ENCODE results near the gene ATP1B2.

ATP1B2 gene

GRCh38 chr17:7686222-7687071 is 35.7 kb downstream of the ATP1B2 start:
- DNase-seq: peak; percentile 98

- peak; percentile 98 for DNase-seq
These were observed 36.6 kb downstream of the ATP1B2 start, which contains the start of gene TP53 for GRCh38 chr17:7687072-7687907. TSS of gene TP53 (minus strand) at chr17:7687490. CDS start at chr17:7676594, 10,896 bp downstream.

- peak; percentile 99 for DNase-seq
These were observed 37.4 kb downstream of the ATP1B2 start, which contains the start of gene WRAP53 for GRCh38 chr17:7687908-7688807. TSS of gene WRAP53 (plus strand) at chr17:7688477. CDS start at chr17:7688649, 172 bp downstream.

GRCh38 chr17:7688808-7689316 is 38.1 kb downstream of the ATP1B2 start:
- peak; percentile 50 for DNase-seq

GRCh38 chr17:7695586-7695985 is 44.9 kb downstream of the ATP1B2 start:
- no peak for DNase-seq

- no peak for DNase-seq
These were observed 47.3 kb downstream of the ATP1B2 start for GRCh38 chr17:7697828-7698588.

- peak; percentile 57 for DNase-seq
These were observed 49.8 kb downstream of the ATP1B2 start for GRCh38 chr17:7700510-7700909.

- DNase-seq: no peak
These were observed 51.0 kb downstream of the ATP1B2 start for GRCh38 chr17:7701681-7702080.

- no peak for DNase-seq
These were observed 52.0 kb downstream of the ATP1B2 start for GRCh38 chr17:7702776-7703175.

GRCh38 chr17:7703584-7704479 is 53.1 kb downstream of the ATP1B2 start:
- no peak for DNase-seq

- no peak for DNase-seq
These were observed 54.0 kb downstream of the ATP1B2 start, which contains the start of gene EFNB3 for GRCh38 chr17:7704601-7705268. TSS of gene EFNB3 (plus strand) at chr17:7705202. CDS start at chr17:7705599, 397 bp downstream.

- DNase-seq: no peak
These were observed 54.8 kb downstream of the ATP1B2 start for GRCh38 chr17:7705269-7706255.

- no peak for DNase-seq
These were observed 56.1 kb downstream of the ATP1B2 start for GRCh38 chr17:7706631-7707354.
